Hepatocyte (in vitro differentiated cells): ENCODE data around the gene SCYL2. TPM values are rescaled to one million over a fixed set of nuclear protein-coding genes. Genes with fewer than 3 reads are reported as not detected.

Experiments
- DNase-seq: peaks from one replicate; pipeline ENCODE4 v3.0.0-alpha.2; 2016; ENCODE audit warnings: low spot score
- H2AFZ ChIP-seq: fragments of 200-600 bp; sonication (generic); 2 replicates; pipeline ENCODE4 v1.6.0; 2016; ENCODE audit warnings: antibody characterized with exemption, mild to moderate bottlenecking
- H3K27ac ChIP-seq: fragments of 200-600 bp; sonication (generic); 2 replicates; pipeline ENCODE4 v1.5.1; 2016; ENCODE audit warnings: mild to moderate bottlenecking
- H3K27me3 ChIP-seq: fragments of 200-600 bp; sonication (generic); 2 replicates; pipeline ENCODE4 v1.6.1; 2016
- H3K36me3 ChIP-seq: fragments of 200-600 bp; sonication (generic); replicated peaks from 2 replicates; pipeline ENCODE4 v1.5.1; 2016; ENCODE audit warnings: low read depth; ENCODE audit not compliant: insufficient read depth
- H3K4me1 ChIP-seq: fragments of 200-600 bp; sonication (generic); 2 replicates; pipeline ENCODE4 v1.5.1; 2016; ENCODE audit warnings: mild to moderate bottlenecking, moderate library complexity; ENCODE audit not compliant: insufficient read depth
- H3K4me2 ChIP-seq: fragments of 200-600 bp; sonication (generic); 2 replicates; pipeline ENCODE4 v1.6.0; 2016
- H3K4me3 ChIP-seq: fragments of 200-600 bp; sonication (generic); 2 replicates; pipeline ENCODE4 v1.5.1; 2016; ENCODE audit warnings: mild to moderate bottlenecking
- H3K79me2 ChIP-seq: fragments of 200-600 bp; sonication (generic); 2 replicates; pipeline ENCODE4 v1.6.0; 2017; ENCODE audit warnings: mild to moderate bottlenecking
- H3K9me2 ChIP-seq: fragments of 200-600 bp; sonication (generic); replicated peaks from 2 replicates; pipeline ENCODE4 v1.6.0; 2017; ENCODE audit warnings: mild to moderate bottlenecking; ENCODE audit not compliant: insufficient read depth
- H3K9me3 ChIP-seq: fragments of 200-600 bp; sonication (generic); 2 replicates; pipeline ENCODE4 v1.5.1; 2016; ENCODE audit warnings: low read depth, mild to moderate bottlenecking
- H4K20me1 ChIP-seq: fragments of 200-600 bp; sonication (generic); 2 replicates; pipeline ENCODE4 v1.6.0; 2016; ENCODE audit warnings: mild to moderate bottlenecking; ENCODE audit not compliant: insufficient read depth, poor library complexity, severe bottlenecking
- CTCF ChIP-seq: fragments of 200-600 bp; sonication (generic); IDR thresholded peaks from 2 replicates; pipeline ENCODE4 v1.5.1; 2016; ENCODE audit warnings: antibody characterized with exemption, mild to moderate bottlenecking; ENCODE audit not compliant: poor library complexity
- EZH2 ChIP-seq: fragments of 200-600 bp; sonication (generic); IDR thresholded peaks from 2 replicates; pipeline ENCODE4 v1.6.1; 2016; ENCODE audit warnings: antibody characterized with exemption, mild to moderate bottlenecking, borderline replicate concordance
- EZH2phosphoT487 ChIP-seq: fragments of 200-600 bp; sonication (generic); IDR thresholded peaks from one replicate; pipeline ENCODE4 v1.6.1; 2018; ENCODE audit warnings: antibody characterized with exemption, mild to moderate bottlenecking, low read depth, moderate library complexity; ENCODE audit not compliant: unreplicated experiment, severe bottlenecking
- WGBS: methylation state at CpG from one replicate; pipeline ENCODE4 v1.1.6; 2016; ENCODE audit warnings: low lambda C conversion rate; ENCODE audit errors: missing lambda C conversion rate; 5-methylcytosine and 5-hydroxymethylcytosine counted together
- polyA plus RNA-seq: library from polyadenylated mRNA; unstranded; fragments of >200 nt; fragmentation: Nextera tagmentation; extraction: Ambion mirVana; gene quantifications from 2 replicates; pipeline ENCODE4 v1.2.1, GENCODE V29; 2016
- total RNA-seq: library from RNA; depleted of rRNA; stranded (reverse); fragments of >200 nt; gene quantifications from 2 replicates; pipeline ENCODE4 v1.2.3, GENCODE V29; 2014

The SCYL2 gene
- total and polyA plus RNA-seq, 2 experiments from 2014 or later = 17.2 to 55.0 TPM

- Histone ChIP-seq H4K20me1 (no peaks in the 10 kb centered on the region), H3K4me1 (no peaks in the 10 kb centered on the region), H3K27ac (no peak overlapping the region), H3K79me2 (no peaks in the 10 kb centered on the region), H3K36me3 (peaks cover 3% of the 10 kb centered on the region), H3K4me2 (no peak overlapping the region), H3K9me3 (peaks cover 2% of the 10 kb centered on the region), H2AFZ (no peak overlapping the region), H3K9me2 (no peaks in the 10 kb centered on the region), H3K4me3 (no peak overlapping the region), H3K27me3 (no peaks in the 10 kb centered on the region)
- no peak for DNase-seq
- WGBS = 100% methylated on average over 1 of the region's 1 CpG
- TF ChIP-seq CTCF (no peak), EZH2phosphoT487 (no peak), EZH2 (no peak)
Measured at GRCh38 chr12:100311317-100311716, 44.3 kb downstream of the SCYL2 start.

DNA sequence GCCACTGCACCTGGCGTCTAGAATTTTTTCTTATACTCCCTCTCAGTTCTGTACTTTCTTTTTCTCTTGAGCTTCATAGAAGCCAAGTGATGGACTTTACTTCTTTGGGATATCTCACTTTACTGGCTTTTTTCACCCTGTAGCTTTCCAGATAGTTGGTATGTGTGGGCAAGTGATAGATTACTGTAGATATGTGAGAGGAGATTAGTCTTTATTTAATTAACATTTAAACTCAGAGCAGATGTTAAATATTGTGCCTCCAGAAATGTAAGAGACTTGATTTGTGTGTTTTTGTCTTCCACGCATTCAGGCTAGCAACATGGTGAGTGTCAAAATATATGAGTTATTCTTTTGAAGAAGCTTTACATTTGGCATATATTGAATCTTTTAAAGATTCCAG, 50.4 kb downstream of the SCYL2 start:
- TF ChIP-seq EZH2phosphoT487 = no peak
- H3K9me2 ChIP-seq = no peaks in the 10 kb centered on the region
- 98% methylated on average over 2 of the region's 2 CpGs for WGBS
- H3K36me3 ChIP-seq = no peaks in the 10 kb centered on the region
- H3K4me1 ChIP-seq = no peaks in the 10 kb centered on the region
- no peak overlapping the region for H3K4me2 ChIP-seq
- H2AFZ ChIP-seq = no peak overlapping the region
- no peaks in the 10 kb centered on the region for H3K9me3 ChIP-seq
- DNase-seq = no peak
- H3K27ac ChIP-seq = no peak overlapping the region
- no peaks in the 10 kb centered on the region for H4K20me1 ChIP-seq
- H3K4me3 ChIP-seq = no peak overlapping the region
- no peaks in the 10 kb centered on the region for H3K79me2 ChIP-seq
- H3K27me3 ChIP-seq = no peaks in the 10 kb centered on the region

DNA sequence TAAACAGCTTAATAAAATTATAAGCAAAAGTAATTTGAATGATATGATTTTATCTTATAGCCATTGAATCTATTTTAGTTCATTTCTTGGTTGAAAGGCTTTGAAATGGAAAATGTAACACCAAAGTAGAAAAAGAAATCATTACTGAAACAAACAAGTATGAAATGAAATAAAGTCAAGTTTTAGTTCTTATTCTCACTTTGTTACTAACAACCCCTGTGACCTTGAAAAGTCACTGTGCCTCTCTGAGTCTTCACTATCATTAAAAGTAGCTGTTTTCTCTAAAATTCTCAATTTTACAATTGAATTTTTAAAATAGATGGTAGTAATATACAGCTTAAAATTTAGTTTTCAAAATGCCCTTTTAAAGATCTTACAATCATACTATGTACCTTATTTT, 57.5 kb downstream of the SCYL2 start:
- no peaks in the 10 kb centered on the region for H3K9me2 ChIP-seq
- no peak overlapping the region for H3K4me2 ChIP-seq
- H3K36me3 ChIP-seq = no peaks in the 10 kb centered on the region
- H2AFZ ChIP-seq = no peak overlapping the region
- H3K9me3 ChIP-seq = no peaks in the 10 kb centered on the region
- TF ChIP-seq CTCF = no peak
- H4K20me1 ChIP-seq = no peaks in the 10 kb centered on the region
- no peaks in the 10 kb centered on the region for H3K27me3 ChIP-seq
- H3K79me2 ChIP-seq = no peaks in the 10 kb centered on the region
- no peak overlapping the region for H3K27ac ChIP-seq
- no peak for DNase-seq
- H3K4me3 ChIP-seq = no peak overlapping the region
- no peaks in the 10 kb centered on the region for H3K4me1 ChIP-seq

- TF ChIP-seq CTCF = no peak
- TF ChIP-seq EZH2 = no peak
- TF ChIP-seq EZH2phosphoT487 = no peak
- H3K79me2 ChIP-seq = no peaks in the 10 kb centered on the region
- no peaks in the 10 kb centered on the region for H3K9me2 ChIP-seq
- H3K27me3 ChIP-seq = no peaks in the 10 kb centered on the region
- H3K4me2 ChIP-seq = no peak overlapping the region
- no peaks in the 10 kb centered on the region for H3K4me1 ChIP-seq
- H2AFZ ChIP-seq = no peak overlapping the region
- no peaks in the 10 kb centered on the region for H3K36me3 ChIP-seq
- no peaks in the 10 kb centered on the region for H4K20me1 ChIP-seq
- no peak for DNase-seq
- H3K27ac ChIP-seq = no peak overlapping the region
- H3K9me3 ChIP-seq = no peaks in the 10 kb centered on the region
- no peak overlapping the region for H3K4me3 ChIP-seq
Measured at GRCh38 chr12:100326208-100326607, 59.2 kb downstream of the SCYL2 start.
